Measurements from ENCODE around the gene CGB5.

GRCh38 chr19:49067554-49067953 is 23.9 kb downstream of the CGB5 start:
- TF ChIP-seq EZH2 (IDR thresholded peaks at IDR 0.05; ENCODE audit: borderline replicate concordance, insufficient read depth, low read depth, low read length, poor library complexity, severe bottlenecking) (no peak), CTCF (IDR thresholded peaks at IDR 0.05) (no peak)
